SH-SY5Y (cell line): ENCODE results near the gene ANKMY1.

ENCODE experiments used
- GATA2 ChIP-seq: IDR thresholded peaks from 2 replicates; pipeline ENCODE4 v1.6.1; 2011; ENCODE audit warnings: mild to moderate bottlenecking, low read depth, low read length
- GATA3 ChIP-seq: IDR thresholded peaks from 2 replicates; pipeline ENCODE4 v1.6.1; 2011; ENCODE audit warnings: low read depth, mild to moderate bottlenecking, low read length, moderate library complexity

ANKMY1 gene

DNA sequence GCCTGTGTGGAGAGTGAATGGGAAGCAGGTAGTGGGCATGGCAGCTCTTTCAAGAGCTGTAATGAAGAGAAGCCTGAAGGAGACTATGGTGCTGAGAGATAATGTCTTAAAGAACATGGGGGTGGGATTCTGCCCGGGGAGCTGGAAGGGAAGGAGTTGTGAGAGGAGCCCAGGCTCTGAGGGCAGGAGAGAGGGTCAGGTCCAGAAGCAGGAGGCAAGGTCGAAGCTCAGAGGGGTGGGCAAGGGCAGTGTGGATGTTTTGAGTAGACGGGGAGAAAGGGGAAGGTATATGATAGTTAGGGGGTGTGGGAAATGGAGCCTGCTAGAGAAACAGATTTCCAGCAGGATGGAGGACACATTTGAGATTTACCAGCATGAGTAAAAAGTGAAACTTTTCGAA is 30.9 kb upstream of the ANKMY1 start:
- TF ChIP-seq GATA2 = no peak
- TF ChIP-seq GATA3 = no peak

- TF ChIP-seq GATA2 (no peak), GATA3 (no peak)
Observed at GRCh38 chr2:240588006-240588655, 30.3 kb upstream of the ANKMY1 start.

DNA sequence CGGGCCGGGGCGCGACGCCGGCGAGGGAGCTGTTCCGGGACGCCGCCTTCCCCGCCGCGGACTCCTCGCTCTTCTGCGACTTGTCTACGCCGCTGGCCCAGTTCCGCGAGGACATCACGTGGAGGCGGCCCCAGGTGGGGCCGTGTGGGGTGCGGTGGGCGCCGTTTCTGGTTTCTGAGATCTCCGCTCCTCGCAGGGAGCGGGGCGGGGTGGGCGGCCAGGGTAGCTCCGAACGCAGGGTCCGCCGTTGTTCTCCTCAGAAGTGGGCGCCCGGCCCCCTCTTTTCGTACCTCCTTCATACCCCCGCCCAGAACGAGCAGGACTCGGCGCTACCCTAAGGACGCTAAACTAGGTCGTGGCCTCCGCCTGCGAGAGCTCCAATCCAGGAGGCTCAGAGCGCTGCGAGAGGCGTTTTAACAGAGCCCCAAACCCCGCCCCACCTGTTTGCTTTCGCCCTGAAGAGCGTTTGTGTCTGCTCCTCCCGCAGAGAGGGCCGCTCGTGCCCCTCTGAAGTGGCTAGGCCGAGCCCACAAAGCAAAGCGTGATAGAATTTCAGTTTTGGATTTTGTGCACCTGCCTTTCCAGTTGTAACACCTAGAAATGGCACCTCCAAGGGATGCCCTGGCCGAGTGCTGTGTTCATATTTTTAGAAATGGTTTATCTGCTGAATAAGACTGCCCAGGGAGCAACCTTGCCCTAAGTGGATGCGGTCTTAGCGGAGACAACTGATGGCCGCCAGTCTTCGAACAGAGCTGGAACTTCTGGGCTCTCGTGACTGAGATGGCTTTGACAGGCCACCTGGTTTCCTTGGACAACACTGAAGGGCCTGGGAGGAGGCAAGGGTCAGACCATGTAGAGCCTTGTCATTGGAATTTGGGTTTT is 29.4 kb upstream of the ANKMY1 start:
- TF ChIP-seq GATA3 (no peak), GATA2 (no peak)

- no peak for TF ChIP-seq GATA3
Observed at GRCh38 chr2:240586198-240586918, 28.6 kb upstream of the ANKMY1 start, which contains the start of gene CAPN10. Gene CAPN10, plus strand, starts transcription at chr2:240586734. Its CDS starts 178 bp downstream, at chr2:240586912.

- TF ChIP-seq GATA2 (no peak), GATA3 (no peak)
Observed at GRCh38 chr2:240585681-240586197, 28.0 kb upstream of the ANKMY1 start.

DNA sequence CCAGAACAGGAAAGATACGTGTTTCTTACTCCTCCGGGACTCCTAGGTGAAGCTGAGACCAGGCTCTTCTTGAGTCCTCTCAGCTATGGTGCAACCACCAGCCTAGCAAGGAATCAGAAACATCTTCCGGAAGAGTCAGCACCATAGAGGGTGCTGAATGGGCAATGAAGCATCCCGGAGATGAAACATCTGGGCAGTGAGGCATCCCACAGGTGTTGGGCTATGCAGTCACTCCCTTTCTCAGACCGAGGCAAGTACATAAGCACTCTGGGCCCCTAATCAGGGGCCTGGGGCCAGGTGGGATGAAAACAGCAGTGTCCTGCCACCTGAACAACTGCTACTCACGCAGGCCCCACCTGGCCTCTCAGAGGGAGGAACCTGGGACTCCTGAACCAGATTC is 27.3 kb upstream of the ANKMY1 start:
- no peak for TF ChIP-seq GATA3
- TF ChIP-seq GATA2 = no peak

GRCh38 chr2:240584486-240585031 is 26.8 kb upstream of the ANKMY1 start:
- TF ChIP-seq GATA2 (no peak), GATA3 (no peak)

DNA sequence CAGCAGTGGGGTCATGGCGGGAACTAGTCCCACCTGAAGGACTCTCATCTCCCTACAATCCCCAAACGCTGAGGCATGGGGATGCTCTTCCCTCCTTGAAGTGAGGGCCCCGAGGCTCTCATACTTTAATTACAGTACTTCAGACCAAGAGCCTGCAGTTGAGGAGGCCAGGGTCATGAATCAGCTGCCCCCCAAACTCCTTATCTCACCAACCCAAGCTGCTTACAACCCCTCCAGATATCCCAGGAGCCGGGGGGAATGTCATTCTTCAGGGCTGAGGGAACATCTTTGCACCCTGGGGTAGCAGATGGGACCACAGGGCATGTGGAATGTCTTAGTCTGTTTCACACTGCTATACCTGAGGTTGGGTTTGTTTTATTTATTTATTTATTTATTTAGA is 26.0 kb upstream of the ANKMY1 start:
- TF ChIP-seq GATA2 (no peak), GATA3 (no peak)

- TF ChIP-seq GATA3 (no peak), GATA2 (no peak)
Observed at GRCh38 chr2:240582781-240583180, 25.0 kb upstream of the ANKMY1 start.

- TF ChIP-seq GATA2 (no peak), GATA3 (no peak)
Observed at GRCh38 chr2:240581811-240582210, 24.0 kb upstream of the ANKMY1 start.

- TF ChIP-seq GATA2 = no peak
Observed at GRCh38 chr2:240579771-240580614, 22.2 kb upstream of the ANKMY1 start.

DNA sequence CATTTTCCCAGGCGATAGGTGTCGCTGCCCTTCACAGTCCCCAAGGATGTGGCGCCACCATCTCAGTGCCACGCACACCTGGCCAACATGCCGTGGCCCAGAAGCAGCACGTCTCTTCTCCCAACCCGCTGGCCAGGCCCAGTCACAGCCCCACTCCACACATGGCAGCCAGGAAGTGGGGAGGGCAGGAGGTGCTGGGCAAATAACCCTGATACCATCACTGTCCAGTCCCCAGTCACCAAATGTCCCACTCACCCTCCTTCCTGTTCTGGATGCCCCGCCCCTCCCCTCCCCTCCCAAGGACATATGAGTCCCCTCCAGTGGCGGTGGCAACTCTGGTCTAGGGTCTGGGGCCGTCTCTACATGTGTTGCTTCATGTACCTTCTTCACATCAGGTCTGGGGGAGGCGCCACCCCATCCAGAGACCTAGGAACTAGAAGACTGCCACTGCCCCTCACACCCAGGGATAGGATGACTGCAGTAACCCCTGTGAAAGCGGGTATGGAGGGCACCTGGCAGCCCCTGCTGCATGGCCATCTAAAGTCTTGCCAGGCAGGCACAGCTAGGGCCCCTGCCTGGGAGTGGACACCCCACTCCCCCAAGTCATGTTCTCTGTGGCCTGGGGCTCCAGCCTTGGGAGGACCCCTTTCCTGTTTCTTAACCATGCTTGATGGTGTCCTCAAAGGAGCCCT is 21.4 kb upstream of the ANKMY1 start:
- no peak for TF ChIP-seq GATA3
- no peak for TF ChIP-seq GATA2

DNA sequence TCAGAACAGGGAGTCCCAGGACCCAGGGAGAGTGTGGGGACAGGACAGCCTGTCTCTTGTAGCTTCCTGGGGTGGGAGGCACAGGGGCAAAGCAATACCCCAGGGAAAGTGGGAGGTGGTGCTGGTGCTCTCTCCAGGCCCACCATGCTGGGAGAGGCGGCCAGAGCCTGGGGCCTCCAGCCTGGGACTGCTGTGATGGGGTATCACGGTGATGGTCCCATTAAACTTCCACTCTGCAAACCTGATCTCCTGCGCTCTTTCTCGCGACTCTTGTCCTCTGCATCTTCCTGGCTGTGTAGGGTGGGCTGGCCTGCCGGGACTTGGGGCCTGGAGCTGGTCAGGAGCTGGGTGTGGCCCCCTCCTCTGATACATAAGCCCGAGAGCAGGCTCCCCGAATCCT is 20.7 kb upstream of the ANKMY1 start:
- TF ChIP-seq GATA2 (no peak), GATA3 (no peak)

DNA sequence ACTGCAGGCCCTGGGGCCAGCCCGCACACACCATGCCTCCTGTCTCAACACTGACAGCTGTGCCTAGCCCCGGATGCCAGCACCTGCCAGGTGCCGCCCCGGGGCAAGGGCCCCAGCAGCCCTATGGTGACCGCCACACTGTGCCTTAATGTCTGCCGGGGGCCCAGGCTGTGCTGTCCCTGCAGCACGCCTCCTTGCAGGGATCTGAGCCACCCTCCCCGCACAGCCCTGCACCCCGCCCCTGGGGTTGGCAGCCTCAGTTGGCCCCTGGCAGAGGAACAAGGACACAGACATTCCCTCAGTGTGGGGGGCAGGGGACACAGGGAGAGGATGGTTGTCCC is 20.3 kb upstream of the ANKMY1 start:
- TF ChIP-seq GATA2 = no peak
- TF ChIP-seq GATA3 = no peak
